SK-N-DZ (cell line): ENCODE data around the gene PRKN.

Source experiments
- DNase-seq: peaks from one replicate; pipeline ENCODE4 v3.0.0-alpha.2; 2015; ENCODE audit warnings: low spot score

The PRKN gene

GRCh38 chr6:162125659-162126058, 601.9 kb downstream of the PRKN start:
- no peak for DNase-seq

GRCh38 chr6:162124710-162125435, 602.7 kb downstream of the PRKN start:
- no peak for DNase-seq

GRCh38 chr6:162123797-162124196, 603.8 kb downstream of the PRKN start:
- peak; percentile 7 for DNase-seq

GRCh38 chr6:162119341-162119740, 608.2 kb downstream of the PRKN start:
- DNase-seq, result no peak

GRCh38 chr6:162118706-162119105, 608.9 kb downstream of the PRKN start:
- no peak for DNase-seq

GRCh38 chr6:162116902-162117525, 610.6 kb downstream of the PRKN start:
- no peak for DNase-seq

GRCh38 chr6:162109480-162110050, 618.0 kb downstream of the PRKN start:
- no peak for DNase-seq

- no peak for DNase-seq
Measured at GRCh38 chr6:162108041-162108440, 619.5 kb downstream of the PRKN start.

- no peak for DNase-seq
Measured at GRCh38 chr6:162100096-162100495, 627.5 kb downstream of the PRKN start.

- no peak for DNase-seq
Measured at GRCh38 chr6:162099685-162100084, 627.9 kb downstream of the PRKN start.

- DNase-seq, result no peak
Measured at GRCh38 chr6:162092816-162093502, 634.6 kb downstream of the PRKN start.

GRCh38 chr6:162090734-162091133, 636.8 kb downstream of the PRKN start:
- no peak for DNase-seq

GRCh38 chr6:162088091-162088490, 639.5 kb downstream of the PRKN start:
- no peak for DNase-seq

GRCh38 chr6:162085561-162085960, 642.0 kb downstream of the PRKN start:
- DNase-seq, result no peak

GRCh38 chr6:162082520-162082919, 645.0 kb downstream of the PRKN start:
- DNase-seq, result no peak

GRCh38 chr6:162078667-162079066, 648.9 kb downstream of the PRKN start:
- DNase-seq, result no peak

GRCh38 chr6:162078126-162078525, 649.4 kb downstream of the PRKN start:
- DNase-seq, result no peak

GRCh38 chr6:162076816-162077215, 650.8 kb downstream of the PRKN start:
- no peak for DNase-seq

- DNase-seq, result no peak
Measured at GRCh38 chr6:162074641-162075275, 652.8 kb downstream of the PRKN start.

- DNase-seq, result no peak
Measured at GRCh38 chr6:162070639-162071038, 656.9 kb downstream of the PRKN start.

GRCh38 chr6:162069995-162070394, 657.6 kb downstream of the PRKN start:
- DNase-seq, result no peak

GRCh38 chr6:162068340-162068739, 659.2 kb downstream of the PRKN start:
- DNase-seq, result peak; percentile 74
